IPS-15b (cell line): ENCODE measurements around the gene SEZ6L.
A peak's percentile ranks its signal among the peaks of the same experiment; 100 is the strongest.

Experiments
- H3K27me3 ChIP-seq: one replicate; pipeline ENCODE4 v1.6.1; 2013; ENCODE audit warnings: low read length; ENCODE audit not compliant: control insufficient read depth, insufficient read depth
- H3K36me3 ChIP-seq: one replicate; pipeline ENCODE4 v1.6.1; 2013; ENCODE audit warnings: low read length; ENCODE audit not compliant: control insufficient read depth, insufficient read depth
- H3K4me1 ChIP-seq: one replicate; pipeline ENCODE4 v1.6.1; 2013; ENCODE audit warnings: mild to moderate bottlenecking, low read length; ENCODE audit not compliant: control insufficient read depth, insufficient read depth
- H3K4me3 ChIP-seq: one replicate; pipeline ENCODE4 v1.5.1; 2013; ENCODE audit warnings: low read depth, low read length
- H3K9ac ChIP-seq: one replicate; pipeline ENCODE4 v1.6.1; 2013; ENCODE audit warnings: low read depth, mild to moderate bottlenecking, low read length
- H3K9me3 ChIP-seq: one replicate; pipeline ENCODE4 v1.6.1; 2013; ENCODE audit warnings: mild to moderate bottlenecking, low read length; ENCODE audit not compliant: control insufficient read depth, insufficient read depth

Gene SEZ6L

DNA sequence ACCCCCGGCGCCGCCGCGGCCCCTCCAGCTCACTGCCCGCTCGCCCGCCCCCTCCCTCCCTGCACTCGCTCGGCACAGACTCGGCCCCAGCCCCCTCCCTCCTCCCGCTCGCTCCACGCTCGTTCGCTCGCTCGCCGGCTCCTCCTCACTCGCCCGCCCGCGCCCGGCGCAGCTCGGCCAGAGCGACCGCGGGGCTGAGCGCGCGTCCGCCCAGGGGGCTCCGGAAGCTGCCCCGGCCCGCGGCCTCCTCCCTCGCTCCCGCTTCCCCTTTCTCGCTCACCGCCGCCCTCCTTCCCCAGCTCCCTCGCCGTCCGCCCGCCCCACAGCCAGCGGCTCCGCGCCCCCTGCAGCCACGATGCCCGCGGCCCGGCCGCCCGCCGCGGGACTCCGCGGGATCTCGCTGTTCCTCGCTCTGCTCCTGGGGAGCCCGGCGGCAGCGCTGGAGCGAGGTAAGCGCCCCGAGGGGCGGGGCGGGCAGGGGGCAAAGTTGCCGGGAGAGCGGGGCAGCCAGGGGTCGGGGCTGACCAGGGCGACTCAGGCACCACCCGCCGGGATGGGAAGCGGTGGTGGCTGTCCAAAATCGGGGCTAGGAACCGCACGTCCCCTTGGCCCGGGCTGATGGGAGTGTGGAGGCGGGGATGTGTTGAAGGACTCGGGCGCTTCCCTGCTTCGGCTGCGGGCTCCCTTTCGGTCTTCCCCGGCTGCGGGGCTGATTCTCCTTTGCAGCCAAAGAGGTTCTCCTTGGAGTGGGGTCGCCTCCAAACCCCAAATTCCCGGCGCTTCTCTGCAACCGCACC is at the start of gene SEZ6L:
TSS of gene SEZ6L (plus strand) at position 148 of the 797 bp plus-strand sequence. CDS start at position 356, 208 bp downstream.
- peaks cover 63% of the 10 kb centered on the region for H3K27me3 ChIP-seq
- no peaks in the 10 kb centered on the region for H3K36me3 ChIP-seq
- no peak within 1 kb of the TSS for H3K9ac ChIP-seq
- H3K4me3 ChIP-seq = peak within 1 kb of the TSS; percentile 68
- peaks cover 12% of the 10 kb centered on the region for H3K4me1 ChIP-seq
- no peaks in the 10 kb centered on the region for H3K9me3 ChIP-seq

DNA sequence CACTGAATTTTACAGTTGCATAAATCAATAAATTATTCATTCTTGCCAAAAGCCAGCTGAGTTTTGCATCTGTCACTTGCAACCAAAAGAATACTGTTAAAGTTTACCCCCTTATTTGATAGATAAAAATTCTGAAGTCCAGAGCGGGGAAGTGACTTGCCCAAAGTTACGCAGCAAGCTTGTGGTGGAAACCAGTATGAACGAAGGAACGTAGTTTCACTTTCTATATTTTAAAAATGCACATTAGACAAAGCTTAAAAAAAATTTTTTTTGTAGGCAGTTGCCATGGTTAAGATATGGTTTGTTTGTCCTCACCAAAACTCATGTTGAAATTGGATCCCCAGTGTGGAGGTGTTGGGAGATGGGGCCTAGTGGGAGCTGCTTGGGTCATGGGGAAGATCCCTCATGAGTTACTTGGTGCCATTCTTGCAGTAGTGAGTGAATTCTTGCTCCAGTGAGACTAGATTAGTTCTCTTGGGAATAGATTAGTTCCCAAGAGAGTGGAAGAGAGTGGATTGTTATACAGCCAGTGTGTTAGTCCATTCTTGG is 46.3 kb upstream of the SEZ6L start:
- Histone ChIP-seq H3K27me3 (no peaks in the 10 kb centered on the region), H3K9me3 (no peaks in the 10 kb centered on the region), H3K36me3 (no peaks in the 10 kb centered on the region), H3K4me3 (no peak overlapping the region), H3K4me1 (no peaks in the 10 kb centered on the region), H3K9ac (no peak overlapping the region)

GRCh38 chr22:26124991-26125725 is 44.1 kb upstream of the SEZ6L start:
- Histone ChIP-seq H3K27me3 (no peaks in the 10 kb centered on the region), H3K36me3 (no peaks in the 10 kb centered on the region), H3K4me1 (no peaks in the 10 kb centered on the region), H3K4me3 (no peak overlapping the region), H3K9me3 (no peaks in the 10 kb centered on the region), H3K9ac (no peak overlapping the region)

GRCh38 chr22:26127126-26127525 is 42.1 kb upstream of the SEZ6L start:
- Histone ChIP-seq H3K27me3 (no peaks in the 10 kb centered on the region), H3K9ac (no peak overlapping the region), H3K9me3 (no peaks in the 10 kb centered on the region), H3K4me1 (no peaks in the 10 kb centered on the region), H3K4me3 (no peak overlapping the region), H3K36me3 (no peaks in the 10 kb centered on the region)

DNA sequence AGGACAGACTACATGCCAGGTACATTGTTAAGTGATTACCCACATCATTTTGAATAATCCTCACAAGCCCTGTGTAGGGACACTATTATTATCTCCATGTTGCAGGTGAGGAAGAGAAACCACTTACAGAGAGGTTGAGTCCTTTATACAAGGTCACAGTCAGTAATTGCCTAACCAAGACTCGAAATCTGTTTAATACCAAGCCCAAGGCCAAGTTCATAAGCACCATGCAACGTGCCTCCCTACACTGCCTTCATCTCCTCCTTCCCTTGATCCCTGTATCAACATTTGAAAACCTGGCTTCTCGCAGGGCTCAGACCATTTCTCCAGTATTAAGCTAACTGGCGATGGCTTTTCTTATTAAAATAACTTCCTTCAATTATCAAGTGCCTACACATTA is 41.7 kb upstream of the SEZ6L start:
- H3K27me3 ChIP-seq = no peaks in the 10 kb centered on the region
- no peak overlapping the region for H3K9ac ChIP-seq
- no peaks in the 10 kb centered on the region for H3K4me1 ChIP-seq
- no peaks in the 10 kb centered on the region for H3K9me3 ChIP-seq
- H3K4me3 ChIP-seq = no peak overlapping the region
- H3K36me3 ChIP-seq = no peaks in the 10 kb centered on the region

DNA sequence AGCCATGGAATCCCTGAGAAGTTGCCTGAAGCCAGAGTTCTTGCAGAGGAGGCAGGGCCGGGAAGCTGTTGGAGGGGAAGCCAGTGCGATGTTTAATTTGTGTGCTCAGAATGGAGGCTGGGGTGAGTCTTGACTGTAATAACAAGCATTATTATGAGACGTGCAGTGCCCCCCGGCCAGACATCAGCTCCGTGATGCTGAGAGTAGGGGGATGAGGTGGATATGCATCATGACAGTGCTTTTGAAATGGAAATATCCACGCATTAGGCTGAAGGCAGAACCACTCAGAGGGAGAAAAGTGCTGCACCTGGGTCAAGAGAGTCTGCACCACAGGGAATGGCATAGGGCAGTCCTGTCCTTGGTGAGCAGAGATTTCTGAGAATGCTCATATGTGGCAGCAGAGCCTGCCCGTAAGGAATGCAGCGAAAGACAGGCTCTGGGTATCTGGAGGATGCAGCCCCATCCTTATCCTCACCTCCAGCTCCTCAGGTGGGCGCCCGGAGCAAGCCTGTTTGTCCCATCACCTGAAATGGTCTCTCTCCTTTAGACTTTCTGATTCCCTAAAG is 37.6 kb upstream of the SEZ6L start:
- H3K9me3 ChIP-seq = no peaks in the 10 kb centered on the region
- no peak overlapping the region for H3K4me3 ChIP-seq
- H3K27me3 ChIP-seq = no peaks in the 10 kb centered on the region
- H3K9ac ChIP-seq = no peak overlapping the region
- no peaks in the 10 kb centered on the region for H3K4me1 ChIP-seq
- H3K36me3 ChIP-seq = no peaks in the 10 kb centered on the region

- Histone ChIP-seq H3K9ac (no peak overlapping the region), H3K36me3 (no peaks in the 10 kb centered on the region), H3K27me3 (no peaks in the 10 kb centered on the region)
Observed at GRCh38 chr22:26134654-26135330, 34.5 kb upstream of the SEZ6L start.

GRCh38 chr22:26135806-26136205 is 33.5 kb upstream of the SEZ6L start:
- no peaks in the 10 kb centered on the region for H3K4me1 ChIP-seq
- H3K4me3 ChIP-seq = no peak overlapping the region
- no peaks in the 10 kb centered on the region for H3K9me3 ChIP-seq
- no peak overlapping the region for H3K9ac ChIP-seq
- H3K27me3 ChIP-seq = no peaks in the 10 kb centered on the region
- no peaks in the 10 kb centered on the region for H3K36me3 ChIP-seq

More at GRCh38 chr22:26134654-26135330, 34.5 kb upstream of the SEZ6L start:
- no peaks in the 10 kb centered on the region for H3K9me3 ChIP-seq
- no peaks in the 10 kb centered on the region for H3K4me1 ChIP-seq
- no peak overlapping the region for H3K4me3 ChIP-seq

- no peaks in the 10 kb centered on the region for H3K4me1 ChIP-seq
- no peak overlapping the region for H3K9ac ChIP-seq
- H3K4me3 ChIP-seq = no peak overlapping the region
- no peaks in the 10 kb centered on the region for H3K27me3 ChIP-seq
- H3K36me3 ChIP-seq = no peaks in the 10 kb centered on the region
- no peaks in the 10 kb centered on the region for H3K9me3 ChIP-seq
Observed at GRCh38 chr22:26139310-26139709, 30.0 kb upstream of the SEZ6L start.

GRCh38 chr22:26141831-26142230 is 27.4 kb upstream of the SEZ6L start:
- Histone ChIP-seq H3K27me3 (no peaks in the 10 kb centered on the region), H3K9me3 (no peaks in the 10 kb centered on the region), H3K4me1 (no peaks in the 10 kb centered on the region), H3K9ac (no peak overlapping the region), H3K36me3 (no peaks in the 10 kb centered on the region), H3K4me3 (no peak overlapping the region)

- Histone ChIP-seq H3K9ac (no peak overlapping the region), H3K36me3 (no peaks in the 10 kb centered on the region), H3K4me1 (no peaks in the 10 kb centered on the region), H3K27me3 (no peaks in the 10 kb centered on the region), H3K9me3 (no peaks in the 10 kb centered on the region), H3K4me3 (no peak overlapping the region)
Observed at GRCh38 chr22:26143806-26144325, 25.4 kb upstream of the SEZ6L start.
